Measurements from ENCODE around the gene FBXW8. TPM values are rescaled to one million over a fixed set of nuclear protein-coding genes. Genes with fewer than 3 reads are reported as not detected.

FBXW8 gene
- total RNA-seq, 1 experiment from 2014 or later = 20.6 TPM

DNA sequence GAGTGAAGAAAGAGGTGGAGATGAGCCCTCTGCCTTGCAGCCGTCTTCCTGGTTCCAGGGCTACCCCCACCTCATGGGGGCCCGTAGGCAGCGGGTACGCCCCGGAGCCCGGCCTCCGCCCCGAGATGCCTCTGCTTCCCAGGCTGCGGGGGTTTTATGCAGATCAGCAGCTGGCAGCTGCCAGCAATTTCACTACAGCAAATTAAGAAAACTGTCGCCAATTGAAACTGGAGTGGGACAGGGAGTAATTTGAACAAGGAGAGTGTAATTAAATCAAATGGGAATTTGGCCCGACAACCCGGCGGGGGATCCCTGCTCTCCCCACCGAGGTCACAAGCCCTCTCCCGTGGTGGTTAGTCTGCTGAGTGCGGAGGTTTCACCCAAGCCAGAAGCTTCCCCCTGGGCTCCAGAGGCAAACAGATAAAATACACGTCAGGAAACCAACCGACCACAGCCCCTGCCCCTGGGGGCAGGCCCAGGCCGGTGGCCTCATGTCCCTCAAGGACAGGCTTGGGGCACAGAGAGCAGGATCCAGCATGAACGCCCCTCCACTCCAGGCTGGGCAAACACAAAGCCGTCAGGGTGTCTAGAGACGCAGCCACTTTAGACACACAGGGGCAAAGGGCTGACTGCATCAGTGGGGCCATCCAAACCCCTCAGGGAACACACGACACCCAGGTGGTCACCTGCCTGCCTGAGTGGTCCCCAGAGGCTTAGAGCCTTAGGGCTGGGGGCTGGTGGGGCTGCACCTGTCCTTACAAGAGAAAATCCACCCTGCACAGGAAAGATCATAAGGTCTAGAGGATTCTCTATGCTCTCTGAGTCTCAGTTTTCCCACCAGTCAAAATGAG lies 134.6 kb downstream of the FBXW8 start:
- H3K27me3 ChIP-seq (ENCODE audit: insufficient read depth, low read depth) = peaks cover 8% of the 10 kb centered on the region
- TF ChIP-seq EZH2 (IDR thresholded peaks at IDR 0.05; ENCODE audit: low read depth) = no peak
- TF ChIP-seq, protein P1, sequence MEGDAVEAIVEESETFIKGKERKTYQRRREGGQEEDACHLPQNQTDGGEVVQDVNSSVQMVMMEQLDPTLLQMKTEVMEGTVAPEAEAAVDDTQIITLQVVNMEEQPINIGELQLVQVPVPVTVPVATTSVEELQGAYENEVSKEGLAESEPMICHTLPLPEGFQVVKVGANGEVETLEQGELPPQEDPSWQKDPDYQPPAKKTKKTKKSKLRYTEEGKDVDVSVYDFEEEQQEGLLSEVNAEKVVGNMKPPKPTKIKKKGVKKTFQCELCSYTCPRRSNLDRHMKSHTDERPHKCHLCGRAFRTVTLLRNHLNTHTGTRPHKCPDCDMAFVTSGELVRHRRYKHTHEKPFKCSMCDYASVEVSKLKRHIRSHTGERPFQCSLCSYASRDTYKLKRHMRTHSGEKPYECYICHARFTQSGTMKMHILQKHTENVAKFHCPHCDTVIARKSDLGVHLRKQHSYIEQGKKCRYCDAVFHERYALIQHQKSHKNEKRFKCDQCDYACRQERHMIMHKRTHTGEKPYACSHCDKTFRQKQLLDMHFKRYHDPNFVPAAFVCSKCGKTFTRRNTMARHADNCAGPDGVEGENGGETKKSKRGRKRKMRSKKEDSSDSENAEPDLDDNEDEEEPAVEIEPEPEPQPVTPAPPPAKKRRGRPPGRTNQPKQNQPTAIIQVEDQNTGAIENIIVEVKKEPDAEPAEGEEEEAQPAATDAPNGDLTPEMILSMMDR (conservative IDR thresholded peaks at IDR 0.05) = no peak
- no TSS peak for BruUV-seq (replicated peaks)
- H3K27ac ChIP-seq = no peak overlapping the region
- no peaks in the 10 kb centered on the region for H3K4me1 ChIP-seq (replicated peaks; ENCODE audit: insufficient read depth)
- intact Hi-C loops (cut with micrococcal nuclease; ENCODE audit: unreplicated experiment) = no loop called here
- CTCF ChIA-PET = no interaction called here
- no peaks in the 10 kb centered on the region for H3F3A ChIP-seq (ENCODE audit: insufficient read depth, low read depth)
- H4K20me1 ChIP-seq (ENCODE audit: insufficient read depth) = no peaks in the 10 kb centered on the region
- H2AFZ ChIP-seq = no peak overlapping the region
- no peak for DNase-seq
- H3K4me2 ChIP-seq = no peak overlapping the region
- no peak overlapping the region for H3K4me3 ChIP-seq
- POLR2A ChIA-PET (ENCODE audit: unreplicated experiment) = no interaction called here
- no peaks in the 10 kb centered on the region for H3K36me3 ChIP-seq (ENCODE audit: low read depth)
- H3K79me2 ChIP-seq (ENCODE audit: low read depth) = no peaks in the 10 kb centered on the region
- H3K9me2 ChIP-seq (ENCODE audit: insufficient read depth) = no peaks in the 10 kb centered on the region
- H3K9me3 ChIP-seq (ENCODE audit: insufficient read depth, low read depth) = no peaks in the 10 kb centered on the region

DNA sequence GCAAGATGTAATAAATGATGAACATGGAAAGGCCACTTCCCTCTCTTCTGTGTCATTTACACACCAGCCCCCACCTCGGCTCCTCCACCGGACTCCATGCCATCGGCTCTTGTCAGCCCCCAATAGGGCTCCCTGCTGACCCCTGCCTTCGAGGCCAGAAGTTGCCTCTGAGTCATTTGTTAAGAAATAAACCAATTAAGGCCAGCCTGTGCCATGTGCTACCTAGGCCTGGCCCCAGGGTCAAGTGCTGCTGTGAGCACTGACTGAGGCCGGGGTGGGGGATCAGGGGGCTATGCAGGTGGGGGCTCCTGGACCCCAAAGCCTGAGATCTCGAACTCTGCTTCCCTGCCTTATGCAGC lies 135.2 kb downstream of the FBXW8 start:
- intact Hi-C loops (cut with micrococcal nuclease; ENCODE audit: unreplicated experiment) = no loop called here
- no peaks in the 10 kb centered on the region for H3K36me3 ChIP-seq (ENCODE audit: low read depth)
- no peaks in the 10 kb centered on the region for H3K79me2 ChIP-seq (ENCODE audit: low read depth)
- no peak overlapping the region for H3K4me2 ChIP-seq
- H3K9me2 ChIP-seq (ENCODE audit: insufficient read depth) = no peaks in the 10 kb centered on the region
- H4K20me1 ChIP-seq (ENCODE audit: insufficient read depth) = no peaks in the 10 kb centered on the region
- no TSS peak for BruUV-seq (replicated peaks)
- no peaks in the 10 kb centered on the region for H3K9me3 ChIP-seq (ENCODE audit: insufficient read depth, low read depth)
- CTCF ChIA-PET = no interaction called here
- no peak overlapping the region for H2AFZ ChIP-seq
- no peaks in the 10 kb centered on the region for H3F3A ChIP-seq (ENCODE audit: insufficient read depth, low read depth)
- TF ChIP-seq, protein P1 (conservative IDR thresholded peaks at IDR 0.05) = no peak
- TF ChIP-seq EZH2 (IDR thresholded peaks at IDR 0.05; ENCODE audit: low read depth) = no peak
- no peaks in the 10 kb centered on the region for H3K4me1 ChIP-seq (replicated peaks; ENCODE audit: insufficient read depth)
- POLR2A ChIA-PET (ENCODE audit: unreplicated experiment) = no interaction called here
- DNase-seq = no peak
- H3K27me3 ChIP-seq (ENCODE audit: insufficient read depth, low read depth) = peaks cover 13% of the 10 kb centered on the region
- no peak overlapping the region for H3K4me3 ChIP-seq
- H3K27ac ChIP-seq = no peak overlapping the region

DNA sequence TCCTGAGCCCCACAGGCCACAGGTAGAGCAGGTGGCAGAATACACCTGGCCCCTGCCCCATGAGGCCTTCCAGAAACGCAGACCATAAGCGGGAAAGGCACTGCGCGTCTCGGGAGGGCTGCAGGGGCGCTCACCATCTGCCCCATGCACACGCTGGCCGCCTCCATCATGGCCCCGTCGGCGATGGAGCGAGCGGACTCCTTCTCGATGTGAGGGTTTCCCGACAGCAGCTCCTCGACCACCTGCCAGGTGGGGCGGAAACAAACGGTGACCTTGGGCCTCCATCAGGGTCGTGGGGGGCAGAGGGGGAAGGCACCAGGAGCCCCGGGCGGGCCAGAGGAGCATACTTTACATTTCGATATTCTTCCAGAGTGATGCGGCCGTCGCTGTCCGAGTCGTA lies 135.7 kb downstream of the FBXW8 start:
- peaks cover 16% of the 10 kb centered on the region for H3K27me3 ChIP-seq (ENCODE audit: insufficient read depth, low read depth)
- DNase-seq = no peak
- ChIA-PET POLR2A (ENCODE audit: unreplicated experiment) (no interaction called here), CTCF (no interaction called here)
- intact Hi-C loops (cut with micrococcal nuclease; ENCODE audit: unreplicated experiment) = no loop called here
- H3K36me3 ChIP-seq (ENCODE audit: low read depth) = no peaks in the 10 kb centered on the region
- H3K4me1 ChIP-seq (replicated peaks; ENCODE audit: insufficient read depth) = no peaks in the 10 kb centered on the region
- H2AFZ ChIP-seq = no peak overlapping the region
- BruUV-seq (replicated peaks) = no TSS peak
- no peak overlapping the region for H3K27ac ChIP-seq
- no peak for TF ChIP-seq EZH2 (IDR thresholded peaks at IDR 0.05; ENCODE audit: low read depth)
- TF ChIP-seq, protein P1 (conservative IDR thresholded peaks at IDR 0.05) = no peak
- no peak overlapping the region for H3K4me2 ChIP-seq
- H3K9me2 ChIP-seq (ENCODE audit: insufficient read depth) = no peaks in the 10 kb centered on the region
- no peaks in the 10 kb centered on the region for H3K9me3 ChIP-seq (ENCODE audit: insufficient read depth, low read depth)
- no peaks in the 10 kb centered on the region for H4K20me1 ChIP-seq (ENCODE audit: insufficient read depth)
- no peaks in the 10 kb centered on the region for H3K79me2 ChIP-seq (ENCODE audit: low read depth)
- no peak overlapping the region for H3K4me3 ChIP-seq
- no peaks in the 10 kb centered on the region for H3F3A ChIP-seq (ENCODE audit: insufficient read depth, low read depth)

Measured in PC-9 (cell line).